Right ventricle myocardium superior (tissue), 1 donor: Measurements from ENCODE around the gene UBE2G2. TPM values are rescaled to one million over a fixed set of nuclear protein-coding genes. Genes with fewer than 3 reads are reported as not detected.

Experiments used
- ATAC-seq: fragments of 200-7000 bp; cut with Tn5 transposase; one replicate; pipeline ENCODE4 v1.9.1; 2020; ENCODE audit warnings: mild to moderate bottlenecking; ENCODE audit not compliant: poor library complexity
- DNase-seq: peaks from one replicate; pipeline ENCODE4 v3.0.0-alpha.2; 2020
- intact Hi-C: fragments of 100-400 bp; cut with DNase I; formaldehyde crosslinking; loops from one replicate; pipeline ENCODE4 v1.11.2; 2022
- total RNA-seq: library from RNA; stranded (reverse); fragmentation: NEBNext Ultra II Directional; extraction: Animal tissue kit (Norgen Biotek cat#: 25700); gene quantifications from one replicate; pipeline ENCODE4 v1.2.1, GENCODE V29; 2021
- donor health status: DM: no; HTN: yes; CAD: no; lungs with severe emphysema.

Gene UBE2G2
- total RNA-seq, 1 donor from 2014 or later: 64.5 TPM

DNA sequence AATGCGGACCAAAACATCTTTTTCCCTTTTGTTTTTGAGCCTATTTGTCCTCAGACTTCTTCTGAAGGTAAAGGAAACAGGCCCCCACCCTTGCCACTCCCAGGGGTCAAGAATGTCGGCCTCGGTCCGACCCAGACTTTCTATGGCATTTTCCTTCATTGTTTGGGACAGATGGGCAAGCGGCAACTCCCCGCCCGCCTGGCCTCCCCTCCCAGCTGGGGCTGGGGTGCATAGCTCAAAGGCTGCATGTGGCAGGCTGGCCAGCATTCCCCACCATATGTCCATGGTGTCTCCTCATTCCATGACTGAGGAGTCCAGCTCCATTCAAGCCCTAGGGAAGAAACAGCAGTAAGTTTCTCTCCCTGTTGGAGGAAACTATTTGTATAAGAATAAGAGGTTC lies 60.9 kb downstream of the UBE2G2 start:
- intact Hi-C loops: no loop called here
- no peak for ATAC-seq

DNA sequence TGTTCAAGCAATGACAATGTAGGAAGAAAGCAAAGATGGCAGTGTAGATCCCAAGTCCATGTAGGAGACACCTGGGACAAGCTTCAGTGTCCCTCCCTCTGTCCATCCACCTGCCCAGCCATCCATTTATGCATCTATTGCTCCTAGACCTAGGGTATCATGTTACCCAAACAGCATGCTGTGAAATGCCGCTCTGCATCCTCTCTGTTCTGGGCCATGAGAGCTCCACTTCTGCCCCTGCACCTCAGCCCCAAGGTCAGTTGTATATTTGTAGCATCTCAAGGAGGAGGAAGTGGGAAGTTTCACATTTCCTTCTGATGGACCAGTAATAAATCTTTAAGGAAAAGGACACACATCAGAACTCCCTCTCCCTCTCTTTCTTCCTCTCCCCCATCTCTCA lies 62.3 kb downstream of the UBE2G2 start:
- no peak for DNase-seq
- no peak for ATAC-seq
- intact Hi-C loops: no loop called here

More for the DNA sequence above, 60.9 kb downstream of the UBE2G2 start:
- DNase-seq: no peak

DNA sequence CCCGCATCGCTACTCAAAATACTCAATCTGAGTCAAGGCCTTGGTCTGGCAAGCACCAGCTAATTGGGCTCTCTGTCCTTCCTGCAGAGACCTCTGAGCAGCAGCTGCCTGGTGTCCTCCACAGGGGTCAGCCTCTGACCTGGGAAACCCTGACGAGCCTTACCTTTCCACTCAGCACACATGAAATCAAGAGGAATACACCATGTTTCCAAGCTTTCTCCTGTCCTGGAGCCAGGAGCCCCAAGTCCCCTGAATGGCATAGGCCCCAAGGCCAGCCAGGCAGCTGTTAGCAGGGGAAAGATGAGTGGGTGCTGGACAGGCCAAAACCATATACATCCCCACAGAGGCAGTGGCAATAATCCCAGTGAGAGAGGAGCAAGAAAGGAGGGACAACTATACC lies 63.0 kb downstream of the UBE2G2 start:
- ATAC-seq (no peak), DNase-seq (no peak)
- intact Hi-C loops: no loop called here

DNA sequence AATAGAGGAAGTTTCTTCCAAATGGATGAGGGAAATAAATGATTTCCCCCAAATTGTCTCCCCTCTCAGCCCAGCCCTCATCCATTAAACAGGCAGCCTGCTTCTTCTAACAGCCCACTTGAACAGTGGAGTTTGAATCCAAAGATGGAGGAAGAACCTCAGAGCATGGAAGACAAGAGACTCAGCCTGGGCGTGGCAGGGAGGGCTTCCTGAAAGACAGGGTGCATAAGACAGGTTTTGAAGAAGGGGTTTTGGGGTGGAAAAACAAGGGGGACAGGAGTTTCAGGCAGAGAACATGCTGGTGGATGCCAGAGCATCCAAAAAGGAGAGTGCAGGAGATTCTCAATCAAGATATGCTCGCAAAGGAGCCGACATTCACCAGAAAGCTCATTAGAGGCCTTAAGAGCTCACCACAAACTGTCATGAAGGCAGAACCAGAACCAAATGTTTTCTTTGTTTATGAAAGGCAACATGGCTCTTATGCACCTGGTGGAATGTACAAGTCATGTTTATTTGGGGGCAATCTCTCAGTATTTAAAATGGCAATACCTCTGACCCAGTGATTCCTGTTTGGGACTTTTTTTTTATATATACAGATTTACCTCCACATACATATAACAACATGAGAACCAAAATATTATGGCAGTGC lies 63.8 kb downstream of the UBE2G2 start:
- ATAC-seq (no peak), DNase-seq (no peak)
- intact Hi-C loops: no loop called here

DNA sequence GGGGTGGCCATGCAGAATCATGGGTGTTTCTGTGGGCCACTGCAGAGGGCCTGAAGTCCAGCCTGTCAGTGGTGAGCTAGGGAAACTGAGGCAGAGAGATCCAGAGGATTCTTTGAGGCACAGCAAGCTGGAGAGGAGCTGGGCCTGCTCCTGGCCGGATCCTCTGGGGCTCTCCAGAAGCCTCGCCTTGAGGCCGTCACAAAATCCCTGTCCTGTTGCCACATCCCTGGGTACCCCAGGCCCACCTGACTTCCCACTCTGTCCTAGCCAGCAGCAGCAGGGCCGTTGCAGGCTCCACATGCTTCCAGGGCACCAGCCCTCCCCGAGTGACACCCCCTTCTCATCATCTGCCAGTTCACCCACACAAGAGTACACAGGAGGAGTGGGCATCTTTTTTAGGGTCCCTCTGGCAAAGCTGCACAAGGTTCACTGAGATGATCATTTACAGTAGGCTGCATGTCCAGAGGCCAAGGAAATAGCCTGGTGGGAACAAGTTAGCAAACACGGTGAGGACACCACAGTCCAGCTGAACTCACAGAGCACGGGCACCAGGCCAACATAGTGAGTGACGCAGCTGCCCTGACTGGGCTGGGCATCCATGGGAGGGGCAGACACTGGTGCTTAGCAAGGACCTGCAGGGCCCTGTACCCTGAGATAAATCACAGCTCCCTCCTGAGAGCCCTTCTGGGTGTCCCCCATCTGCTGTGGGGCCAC lies 65.2 kb downstream of the UBE2G2 start:
- DNase-seq (no peak), ATAC-seq (no peak)
- intact Hi-C loops: no loop called here

DNA sequence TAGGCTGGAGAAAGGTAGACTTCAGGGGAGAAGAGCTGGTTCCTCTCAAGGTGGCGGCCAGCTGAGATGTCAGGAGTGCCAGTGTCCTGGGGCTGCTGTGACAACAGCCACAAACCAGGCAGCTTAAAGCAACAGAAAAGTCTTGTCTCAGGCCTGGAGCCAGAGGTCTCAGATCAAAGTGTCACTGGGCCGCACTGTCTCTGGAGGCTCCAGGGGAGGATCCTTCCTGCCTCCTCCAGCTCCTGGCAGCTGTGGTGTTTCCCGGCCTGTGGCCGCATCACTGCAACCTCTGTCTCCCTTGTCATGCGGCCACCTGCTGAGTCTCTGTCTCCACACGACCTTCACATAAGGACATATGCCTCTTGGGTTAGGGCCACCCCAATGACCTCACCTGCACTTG lies 65.8 kb downstream of the UBE2G2 start:
- DNase-seq: no peak
- no peak for ATAC-seq
- intact Hi-C loops: no loop called here

DNA sequence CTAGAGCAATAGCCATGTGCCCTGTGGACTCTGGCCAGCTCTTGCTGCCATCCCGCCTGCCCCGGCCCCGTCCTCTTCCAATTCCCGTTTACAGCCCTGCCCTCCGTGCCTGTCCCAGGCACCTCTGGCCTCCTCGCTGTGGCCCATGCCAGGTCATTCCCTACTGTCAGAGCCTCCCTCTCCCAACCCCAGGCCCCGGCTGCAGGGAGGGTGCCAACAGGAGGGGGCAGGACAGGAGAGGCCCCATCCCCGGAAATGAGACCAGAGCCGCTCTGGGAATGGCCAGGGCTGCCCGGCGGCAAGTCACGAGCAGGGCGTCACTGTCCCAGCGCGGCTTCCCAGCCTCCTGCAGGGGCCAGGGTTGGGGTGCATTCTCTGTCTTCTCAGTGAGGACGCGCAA lies 66.8 kb downstream of the UBE2G2 start:
- intact Hi-C loops: no loop called here
- ATAC-seq: no peak

DNA sequence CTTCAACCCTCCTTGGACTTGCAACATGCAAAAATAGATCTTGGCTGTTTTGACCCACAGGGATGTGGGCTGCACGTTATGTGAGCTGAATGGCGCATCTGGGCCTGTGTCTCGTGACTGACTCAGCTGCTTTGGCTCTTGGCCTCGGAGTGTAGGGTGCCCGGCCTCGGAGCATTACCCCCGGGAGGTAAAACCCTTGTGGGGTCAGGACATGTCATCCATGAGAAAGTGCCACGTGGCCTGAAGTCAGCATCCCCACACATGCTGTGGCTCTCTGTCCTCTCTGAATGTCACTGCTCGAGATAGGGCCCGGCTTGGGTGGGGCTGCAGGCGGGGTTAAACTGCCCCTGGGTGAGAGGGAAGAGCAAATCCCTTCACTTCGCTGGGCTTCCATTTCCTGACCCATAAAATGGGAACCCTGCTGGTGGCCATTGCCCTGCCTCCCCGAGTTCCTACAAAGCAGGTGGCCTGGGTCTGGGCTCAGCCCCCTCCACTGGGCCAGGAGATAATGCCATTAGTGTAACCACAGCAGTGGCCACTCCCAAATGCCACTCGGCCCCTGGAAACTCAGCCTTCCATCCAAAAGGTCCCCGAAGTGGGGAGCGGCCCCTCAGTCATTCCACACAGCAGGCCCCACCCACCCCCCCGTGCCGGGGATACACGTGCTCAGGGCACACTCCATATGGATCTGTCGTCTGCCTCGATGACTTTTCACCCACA lies 67.4 kb downstream of the UBE2G2 start:
- intact Hi-C loops: no loop called here

More for the DNA sequence above, 66.8 kb downstream of the UBE2G2 start:
- no peak for DNase-seq

DNA sequence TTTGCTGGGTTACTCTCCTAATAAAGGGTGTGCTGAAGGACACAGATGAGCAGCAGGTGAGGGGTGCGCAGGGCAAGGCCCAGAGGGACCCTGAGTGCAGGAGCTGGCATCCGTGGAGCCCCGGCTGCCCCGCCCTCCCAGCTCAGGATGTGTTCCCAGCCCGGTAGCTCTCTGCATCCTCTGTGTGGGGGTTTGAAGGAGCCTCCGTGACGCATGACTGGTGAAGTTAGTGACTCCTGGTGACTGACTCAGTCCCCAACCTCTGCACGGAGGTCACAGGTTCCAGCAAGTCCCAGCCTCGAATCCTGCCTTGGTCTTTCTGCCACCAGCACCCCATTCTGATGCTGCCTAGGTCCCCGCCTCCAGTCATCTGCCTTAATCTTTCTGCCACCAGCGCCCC lies 68.7 kb downstream of the UBE2G2 start:
- no peak for DNase-seq
- intact Hi-C loops: no loop called here
- no peak for ATAC-seq

More for the DNA sequence above, 67.4 kb downstream of the UBE2G2 start:
- no peak for DNase-seq
- ATAC-seq: no peak

DNA sequence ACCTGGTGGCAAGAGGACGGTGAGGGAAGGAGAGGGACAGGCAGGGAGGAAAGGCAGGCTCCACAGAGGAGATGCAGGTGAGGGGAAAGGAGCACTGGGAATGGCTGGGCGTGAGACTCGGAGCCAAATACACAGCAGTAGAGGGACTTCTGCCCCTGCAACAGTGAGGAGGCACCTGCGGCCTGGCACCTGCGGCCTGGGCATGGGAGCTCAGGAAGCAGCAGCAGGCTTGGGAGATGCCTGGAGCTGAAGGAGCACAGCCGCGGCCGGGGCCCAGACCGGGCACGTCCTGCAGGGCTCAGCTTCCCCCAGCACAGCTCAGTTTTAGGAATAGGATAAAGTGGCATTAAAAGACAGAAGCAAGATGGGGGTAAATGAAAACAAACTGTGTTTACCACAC lies 69.4 kb downstream of the UBE2G2 start:
- DNase-seq: no peak
- intact Hi-C loops: no loop called here
- ATAC-seq: no peak

DNA sequence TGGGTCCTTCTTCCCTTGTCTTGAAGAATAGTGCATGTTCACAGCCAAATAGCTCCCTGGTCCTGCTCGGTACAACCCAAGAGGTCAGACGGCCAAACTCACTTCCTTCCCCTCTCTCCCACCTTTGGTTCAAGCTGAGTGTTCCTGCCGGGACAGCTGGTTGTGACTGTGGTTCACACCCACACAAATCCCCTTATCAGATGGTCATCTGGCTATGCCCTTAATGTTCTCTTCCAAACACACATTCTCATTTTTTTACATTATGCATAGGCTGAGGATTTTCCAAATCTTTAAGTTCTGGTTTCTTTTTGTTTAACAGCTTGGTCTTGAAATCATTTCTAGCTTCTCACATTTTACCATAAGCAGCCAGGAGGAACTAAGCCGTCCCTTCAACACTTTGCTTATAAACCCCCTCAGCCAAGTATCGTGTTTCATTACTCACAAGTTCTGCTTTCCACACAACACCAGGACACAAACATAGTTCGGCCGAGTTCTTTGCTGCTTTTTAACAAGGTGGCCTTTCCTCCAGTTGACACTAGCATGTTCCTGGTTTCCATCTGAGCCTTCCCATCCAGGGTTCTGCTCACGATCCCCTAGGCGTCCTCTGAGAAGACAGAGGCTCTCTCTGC lies 70.6 kb downstream of the UBE2G2 start:
- intact Hi-C loops: no loop called here
- DNase-seq: no peak
- ATAC-seq: no peak

DNA sequence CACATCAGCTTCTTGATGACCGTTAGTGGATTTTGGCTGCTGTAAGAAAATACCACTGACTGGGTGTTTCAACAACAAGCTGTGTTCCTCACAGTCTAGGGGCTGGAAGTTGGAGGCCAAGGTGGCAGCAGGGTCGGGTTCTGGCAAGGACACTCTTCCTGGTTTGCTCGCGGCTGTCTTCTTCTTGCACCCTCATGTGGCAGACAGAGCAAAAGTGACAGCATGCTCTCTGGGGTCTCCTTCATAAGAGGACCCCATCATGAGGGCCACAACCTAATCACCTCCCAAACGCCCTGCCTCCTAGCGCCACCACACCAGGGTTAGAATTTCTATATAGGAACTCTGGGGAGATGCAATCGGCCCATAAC lies 71.6 kb downstream of the UBE2G2 start:
- ATAC-seq: no peak
- intact Hi-C loops: no loop called here
- DNase-seq: no peak

DNA sequence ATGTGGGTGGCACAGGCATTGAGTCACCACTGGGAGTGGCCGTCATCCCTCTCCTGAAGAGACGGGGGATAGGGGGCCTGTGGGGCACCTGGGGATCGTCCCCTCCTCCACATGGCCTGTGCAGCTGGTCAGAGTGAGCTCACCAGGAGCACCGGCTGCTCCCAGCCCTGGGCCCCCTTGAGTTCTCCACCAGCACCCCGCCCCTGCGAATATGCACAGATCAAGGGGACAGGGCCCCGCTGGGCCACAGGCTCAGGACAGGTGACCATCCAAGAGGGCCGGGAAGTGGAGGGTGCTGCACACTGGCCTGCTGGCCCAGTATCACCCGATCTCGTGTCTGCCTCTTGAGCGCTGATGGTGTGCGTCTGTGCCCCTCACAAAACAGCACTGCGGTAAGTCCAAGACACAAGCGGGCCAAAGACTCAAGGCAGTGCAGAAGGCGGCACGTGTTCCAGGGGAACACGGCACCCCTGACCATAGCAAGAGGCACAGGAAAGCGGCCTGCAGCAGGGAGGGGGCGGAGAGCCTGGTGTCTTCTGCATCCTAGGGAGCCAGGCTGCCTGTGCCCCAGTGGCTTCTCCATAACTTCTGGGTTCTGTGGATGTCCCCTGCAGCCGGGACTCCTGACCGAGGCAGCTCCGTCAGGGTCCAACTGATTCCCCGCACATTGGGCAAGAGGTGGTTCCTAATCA lies 72.1 kb downstream of the UBE2G2 start:
- intact Hi-C loops: no loop called here
- no peak for ATAC-seq
- no peak for DNase-seq

DNA sequence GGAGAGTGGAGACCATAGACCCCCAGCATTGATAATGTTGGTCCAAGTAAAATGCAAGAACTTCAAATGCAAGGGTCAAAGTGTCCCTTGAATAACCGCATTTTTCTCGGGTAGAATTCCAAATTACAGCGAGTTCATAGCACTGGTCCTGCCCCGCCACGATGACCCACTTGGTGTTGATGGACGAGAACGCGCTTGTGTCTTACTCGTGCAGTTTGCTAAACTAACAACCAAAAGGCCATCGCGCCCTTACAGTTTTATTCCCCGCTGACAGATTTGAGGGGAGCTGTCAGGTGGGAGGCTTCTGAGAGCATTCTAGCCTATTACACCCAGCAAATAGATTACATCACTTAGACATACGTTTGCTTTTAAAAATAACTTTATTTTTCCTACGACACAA lies 72.9 kb downstream of the UBE2G2 start:
- DNase-seq: no peak
- intact Hi-C loops: no loop called here
- no peak for ATAC-seq

DNA sequence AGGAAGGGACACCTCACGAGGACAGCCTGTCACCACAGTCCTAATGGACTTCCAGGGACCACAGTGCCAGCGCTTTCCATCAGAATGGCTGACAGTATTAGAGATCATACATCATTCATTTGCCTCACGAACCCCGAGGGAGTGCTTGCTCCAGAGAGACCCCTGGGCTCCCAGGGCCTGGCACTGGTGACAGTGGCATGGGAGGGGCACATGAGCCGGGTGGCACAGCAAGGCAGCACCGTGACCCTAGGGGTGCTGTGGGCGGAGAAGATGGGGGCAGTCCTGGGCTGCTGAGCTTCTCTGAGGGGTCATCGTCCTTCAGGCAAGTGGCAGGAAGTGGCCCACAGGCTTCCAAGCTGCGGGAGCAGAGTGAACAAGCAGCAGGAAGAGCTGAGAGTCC lies 73.9 kb downstream of the UBE2G2 start:
- ATAC-seq (no peak), DNase-seq (no peak)
- intact Hi-C loops: no loop called here

DNA sequence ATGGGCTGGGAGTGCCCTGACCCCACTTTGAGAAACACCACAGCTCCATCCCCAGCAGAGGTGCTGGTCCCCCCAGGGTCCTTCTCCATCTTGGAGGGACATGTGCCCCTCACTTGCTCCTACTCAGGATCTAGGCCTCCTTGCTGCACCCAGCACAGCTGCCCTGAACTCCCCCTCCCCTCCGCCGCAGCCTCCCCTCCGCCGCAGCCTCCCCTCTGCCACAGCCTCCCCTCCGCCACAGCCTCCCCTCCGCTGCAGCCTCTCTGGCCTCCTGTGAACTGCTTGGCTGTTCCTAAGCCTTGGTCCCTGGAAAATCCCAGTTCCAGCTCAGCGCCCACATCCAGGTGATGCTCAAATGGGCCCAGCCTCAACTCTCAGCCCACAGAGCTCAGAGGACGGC lies 74.3 kb downstream of the UBE2G2 start:
- intact Hi-C loops: no loop called here
- ATAC-seq (no peak), DNase-seq (no peak)

DNA sequence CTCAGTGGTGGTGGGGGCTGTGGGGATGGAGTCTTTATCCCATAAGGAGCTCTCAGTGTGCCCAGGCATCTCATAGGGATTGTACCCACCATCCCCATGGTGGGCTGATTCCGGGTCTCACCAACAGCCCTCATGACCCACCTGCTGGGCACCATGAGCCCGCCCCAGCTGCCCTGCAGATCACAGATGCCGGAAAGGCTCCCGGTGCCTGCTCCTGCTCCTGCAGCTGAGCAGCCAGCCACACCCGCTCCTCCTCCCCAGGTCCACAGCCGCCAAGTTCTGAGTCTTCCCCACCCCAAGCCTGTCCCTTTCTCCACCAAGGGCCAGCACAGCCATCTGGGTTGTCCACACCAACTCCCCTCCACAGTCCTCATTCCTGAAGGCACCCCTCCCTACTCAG lies 74.8 kb downstream of the UBE2G2 start:
- intact Hi-C loops: no loop called here
- no peak for DNase-seq

DNA sequence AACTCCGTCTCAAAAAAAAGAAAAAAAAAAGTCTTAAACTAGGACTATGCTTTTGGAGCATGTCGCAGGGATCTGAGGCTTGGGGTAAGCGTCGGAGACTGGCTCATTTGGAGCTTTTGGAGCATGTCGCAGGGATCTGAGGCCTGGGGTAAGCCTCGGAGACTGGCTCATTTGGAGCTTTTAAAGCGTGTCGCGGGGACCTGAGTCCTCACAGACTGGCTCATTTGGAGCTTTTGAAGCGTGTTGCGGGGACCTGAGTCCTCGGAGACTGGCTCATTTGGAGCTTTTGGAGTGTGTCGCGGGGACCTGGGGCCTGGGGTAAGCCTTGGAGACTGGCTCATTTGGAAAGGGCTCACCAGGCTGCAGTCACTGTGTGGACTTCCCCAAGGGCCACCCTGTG lies 76.7 kb downstream of the UBE2G2 start:
- ATAC-seq (no peak), DNase-seq (no peak)
- intact Hi-C loops: no loop called here

More for the DNA sequence above, 74.8 kb downstream of the UBE2G2 start:
- ATAC-seq: no peak

DNA sequence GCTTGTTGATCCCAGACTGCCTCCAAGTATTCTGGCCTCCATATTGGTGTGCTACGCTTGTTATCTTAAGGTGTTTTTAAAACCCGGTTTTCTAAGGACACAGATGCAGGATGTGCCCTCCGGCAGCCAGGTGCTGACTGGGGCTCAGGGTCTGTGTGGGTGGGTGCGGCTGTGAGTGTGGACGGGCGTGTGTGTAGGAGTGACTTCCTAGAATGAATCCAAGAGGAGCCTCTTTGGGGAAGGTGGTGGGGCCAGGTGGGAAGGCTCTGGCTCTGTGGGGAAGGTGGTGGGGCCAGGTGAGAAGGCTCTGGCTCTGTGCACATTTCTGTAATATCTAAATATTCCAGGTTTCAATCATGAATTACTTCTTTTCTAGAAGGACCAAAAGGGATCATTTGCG lies 77.4 kb downstream of the UBE2G2 start:
- intact Hi-C loops: no loop called here
- DNase-seq: no peak
- no peak for ATAC-seq
